Measurements from ENCODE around the gene AQP5.

AQP5 gene

GRCh38 chr12:49961111-49961922 is at the start of gene AQP5:
AQP5 (plus strand) TSS chr12:49961872; CDS start chr12:49962018, 146 bp downstream.
- no peak for DNase-seq

GRCh38 chr12:49912345-49913255 is 49.1 kb upstream of the AQP5 start:
- no peak for DNase-seq

GRCh38 chr12:49916129-49916919 is 45.3 kb upstream of the AQP5 start:
- no peak for DNase-seq

- no peak for DNase-seq
These were observed 44.4 kb upstream of the AQP5 start for GRCh38 chr12:49917166-49917787.

- DNase-seq: no peak
These were observed 43.9 kb upstream of the AQP5 start for GRCh38 chr12:49917788-49918173.

GRCh38 chr12:49920241-49920914 is 41.3 kb upstream of the AQP5 start:
- no peak for DNase-seq

- no peak for DNase-seq
These were observed 40.8 kb upstream of the AQP5 start for GRCh38 chr12:49920915-49921286.

- no peak for DNase-seq
These were observed 40.4 kb upstream of the AQP5 start for GRCh38 chr12:49921299-49921698.

GRCh38 chr12:49921936-49922335 is 39.7 kb upstream of the AQP5 start:
- DNase-seq: no peak

GRCh38 chr12:49922349-49923034 is 39.2 kb upstream of the AQP5 start:
- DNase-seq: no peak

- no peak for DNase-seq
These were observed 38.5 kb upstream of the AQP5 start for GRCh38 chr12:49923035-49923644.

- no peak for DNase-seq
These were observed 37.7 kb upstream of the AQP5 start for GRCh38 chr12:49923880-49924556.

- no peak for DNase-seq
These were observed 36.9 kb upstream of the AQP5 start for GRCh38 chr12:49924628-49925246.

GRCh38 chr12:49925433-49926204 is 36.1 kb upstream of the AQP5 start:
- DNase-seq: no peak

- DNase-seq: no peak
These were observed 33.2 kb upstream of the AQP5 start for GRCh38 chr12:49928471-49928870.

GRCh38 chr12:49929581-49929980 is 32.1 kb upstream of the AQP5 start:
- DNase-seq: no peak

- DNase-seq: peak; percentile 29
These were observed 31.0 kb upstream of the AQP5 start for GRCh38 chr12:49930515-49931288.

- no peak for DNase-seq
These were observed 29.6 kb upstream of the AQP5 start for GRCh38 chr12:49932023-49932422.

Data from amniotic stem cell (primary cell).